ENCODE measurements around the gene TASOR2. TPM values are rescaled to one million over a fixed set of nuclear protein-coding genes. Genes with fewer than 3 reads are reported as not detected.

TASOR2 gene
- total RNA-seq, 2 experiments from 2014 or later, result 36.4 to 37.7 TPM

DNA sequence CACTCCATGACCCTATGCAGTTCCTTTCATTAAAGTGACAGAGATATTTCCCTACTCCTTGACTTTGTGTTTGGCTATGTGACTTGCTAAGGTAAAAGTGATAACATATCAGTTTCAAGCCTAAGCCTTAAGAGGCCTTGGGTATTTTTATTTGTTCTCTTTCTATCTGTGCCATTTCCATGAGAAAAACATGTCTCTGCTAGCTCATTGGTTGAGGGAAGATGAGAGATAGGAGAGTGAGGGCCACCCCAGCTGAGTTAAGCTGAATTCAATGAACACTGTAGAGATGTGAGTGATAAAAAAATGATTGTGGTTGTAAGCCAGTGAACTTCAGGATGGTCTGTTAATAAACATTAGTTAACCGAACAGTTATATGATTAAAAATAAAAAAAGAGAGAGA is 13.4 kb downstream of the TASOR2 start:
- peaks cover 45% of the 10 kb centered on the region for H3K4me1 Mint-ChIP-seq (ENCODE audit: low read depth)
- intact Hi-C loops (cut with micrococcal nuclease), result no loop called here
- H3K9me3 Mint-ChIP-seq, result no peaks in the 10 kb centered on the region
- H3K36me3 Mint-ChIP-seq (ENCODE audit: low read depth), result no peaks in the 10 kb centered on the region
- no peaks in the 10 kb centered on the region for H3K27me3 Mint-ChIP-seq (ENCODE audit: low read depth)
- DNase-seq, result no peak
- H3K4me3 Mint-ChIP-seq, result no peak overlapping the region
- CTCF ChIA-PET, result interaction anchor here (1.1 kb wide), 1 partner anchor 14 kb away, joined by 4 read pairs; no protein-coding TSS in a partner anchor
- no peak overlapping the region for H3K27ac Mint-ChIP-seq

- Mint-ChIP-seq H3K9me3 (no peaks in the 10 kb centered on the region), H3K4me3 (no peak overlapping the region), H3K27me3 (ENCODE audit: low read depth) (no peaks in the 10 kb centered on the region), H3K27ac (no peak overlapping the region), H3K4me1 (ENCODE audit: low read depth) (peaks cover 73% of the 10 kb centered on the region), H3K36me3 (ENCODE audit: low read depth) (peaks cover 8% of the 10 kb centered on the region)
- DNase-seq, result no peak
- intact Hi-C loops (cut with micrococcal nuclease), result no loop called here
- CTCF ChIA-PET, result no interaction called here
Measured at GRCh38 chr10:5708356-5708755, 23.7 kb downstream of the TASOR2 start.

DNA sequence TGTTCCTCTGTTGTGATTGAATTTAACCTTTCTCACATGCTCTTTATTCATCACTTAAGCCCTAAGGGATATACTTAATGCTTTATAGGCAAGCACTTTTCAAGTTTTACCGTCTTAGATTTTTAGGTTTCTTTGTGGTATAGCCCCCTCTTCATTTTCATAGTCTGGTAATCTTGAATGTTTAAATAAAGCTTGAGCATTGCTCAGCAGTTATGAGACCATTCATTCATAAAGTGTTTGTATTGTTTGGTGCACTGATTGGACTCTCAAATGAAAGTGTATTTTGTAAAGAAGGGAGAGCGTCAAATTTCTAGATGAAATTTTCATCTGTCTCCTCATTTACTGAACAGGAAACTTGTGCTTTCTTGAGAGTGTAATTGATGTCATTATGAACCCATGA is 25.2 kb downstream of the TASOR2 start:
- CTCF ChIA-PET, result no interaction called here
- Mint-ChIP-seq H3K27me3 (ENCODE audit: low read depth) (no peaks in the 10 kb centered on the region), H3K9me3 (no peaks in the 10 kb centered on the region), H3K36me3 (ENCODE audit: low read depth) (peaks cover 10% of the 10 kb centered on the region), H3K4me1 (ENCODE audit: low read depth) (peaks cover 68% of the 10 kb centered on the region), H3K4me3 (peak overlapping the region; percentile 0), H3K27ac (peak overlapping the region; percentile 3)
- no peak for DNase-seq
- intact Hi-C loops (cut with micrococcal nuclease), result loop anchor here (2.0 kb wide), 1 partner anchor 17 kb away; no protein-coding TSS in a partner anchor

DNA sequence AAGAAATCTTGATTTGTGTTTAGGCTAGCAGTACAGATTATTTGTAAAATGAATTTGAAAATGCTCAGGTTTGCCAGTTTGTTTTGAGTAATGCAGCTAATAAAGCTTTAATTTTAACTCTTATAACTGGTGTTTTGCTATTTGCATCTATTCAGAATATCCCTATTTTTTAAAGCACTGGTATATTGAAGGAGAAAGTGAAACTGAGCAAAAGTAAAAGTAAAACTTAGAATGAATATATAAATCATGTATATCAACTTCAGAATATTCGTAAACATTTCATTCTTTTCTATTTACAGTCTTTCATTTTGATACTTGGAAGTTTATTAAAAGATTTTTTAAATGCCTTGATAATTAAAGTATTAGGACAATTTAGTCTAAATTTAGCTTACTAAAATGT is 26.2 kb downstream of the TASOR2 start:
- CTCF ChIA-PET, result no interaction called here
- intact Hi-C loops (cut with micrococcal nuclease), result loop anchor here (2.0 kb wide), 1 partner anchor 18 kb away; no protein-coding TSS in a partner anchor
- H3K9me3 Mint-ChIP-seq, result no peaks in the 10 kb centered on the region
- H3K36me3 Mint-ChIP-seq (ENCODE audit: low read depth), result peaks cover 10% of the 10 kb centered on the region
- no peak overlapping the region for H3K4me3 Mint-ChIP-seq
- no peaks in the 10 kb centered on the region for H3K27me3 Mint-ChIP-seq (ENCODE audit: low read depth)
- DNase-seq, result no peak
- H3K4me1 Mint-ChIP-seq (ENCODE audit: low read depth), result peaks cover 63% of the 10 kb centered on the region
- H3K27ac Mint-ChIP-seq, result no peak overlapping the region

- intact Hi-C loops (cut with micrococcal nuclease), result loop anchor here (2.0 kb wide), 1 partner anchor 19 kb away; no protein-coding TSS in a partner anchor
- Mint-ChIP-seq H3K36me3 (ENCODE audit: low read depth) (peaks cover 9% of the 10 kb centered on the region), H3K27me3 (ENCODE audit: low read depth) (no peaks in the 10 kb centered on the region), H3K4me3 (peak overlapping the region; percentile 50), H3K4me1 (ENCODE audit: low read depth) (peaks cover 60% of the 10 kb centered on the region), H3K27ac (peak overlapping the region; percentile 66), H3K9me3 (no peaks in the 10 kb centered on the region)
- DNase-seq, result no peak
- CTCF ChIA-PET, result interaction anchor here (0.8 to 1.0 kb wide), 3 partner anchors 9 to 81 kb away, joined by 3 to 4 read pairs (median 3); no protein-coding TSS in a partner anchor
Measured at GRCh38 chr10:5711642-5712041, 27.0 kb downstream of the TASOR2 start.

DNA sequence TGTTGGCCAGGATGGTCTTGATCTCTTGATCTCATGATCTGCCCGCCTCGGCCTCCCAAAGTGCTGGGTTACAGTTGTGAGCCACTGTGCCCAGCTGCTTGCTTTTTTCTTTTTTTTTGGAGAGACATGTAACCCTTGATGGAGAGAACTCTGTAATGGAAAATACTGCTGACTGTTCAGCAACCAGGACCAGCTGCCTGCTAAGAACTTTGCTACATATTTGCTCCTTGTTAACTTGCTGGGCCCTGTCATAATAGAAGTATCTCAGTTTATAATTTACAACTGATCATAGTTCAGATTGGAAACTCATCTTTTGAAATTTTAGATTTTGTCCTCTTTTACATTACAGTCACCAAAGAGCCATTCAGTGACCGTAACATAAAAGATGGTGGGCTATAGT is 34.9 kb downstream of the TASOR2 start:
- H3K36me3 Mint-ChIP-seq (ENCODE audit: low read depth), result peaks cover 10% of the 10 kb centered on the region
- CTCF ChIA-PET, result interaction anchor here (1.3 kb wide), 1 partner anchor 97 kb away, joined by 3 read pairs; no protein-coding TSS in a partner anchor
- H3K27ac Mint-ChIP-seq, result no peak overlapping the region
- no peak overlapping the region for H3K4me3 Mint-ChIP-seq
- no peaks in the 10 kb centered on the region for H3K9me3 Mint-ChIP-seq
- no peaks in the 10 kb centered on the region for H3K27me3 Mint-ChIP-seq (ENCODE audit: low read depth)
- H3K4me1 Mint-ChIP-seq (ENCODE audit: low read depth), result peaks cover 28% of the 10 kb centered on the region
- intact Hi-C loops (cut with micrococcal nuclease), result no loop called here
- no peak for DNase-seq

- CTCF ChIA-PET, result no interaction called here
- Mint-ChIP-seq H3K4me1 (ENCODE audit: low read depth) (peaks cover 24% of the 10 kb centered on the region), H3K9me3 (no peaks in the 10 kb centered on the region), H3K36me3 (ENCODE audit: low read depth) (peaks cover 10% of the 10 kb centered on the region), H3K27ac (no peak overlapping the region), H3K4me3 (no peak overlapping the region), H3K27me3 (ENCODE audit: low read depth) (no peaks in the 10 kb centered on the region)
- intact Hi-C loops (cut with micrococcal nuclease), result no loop called here
- DNase-seq, result no peak
Measured at GRCh38 chr10:5720182-5720581, 35.5 kb downstream of the TASOR2 start.

DNA sequence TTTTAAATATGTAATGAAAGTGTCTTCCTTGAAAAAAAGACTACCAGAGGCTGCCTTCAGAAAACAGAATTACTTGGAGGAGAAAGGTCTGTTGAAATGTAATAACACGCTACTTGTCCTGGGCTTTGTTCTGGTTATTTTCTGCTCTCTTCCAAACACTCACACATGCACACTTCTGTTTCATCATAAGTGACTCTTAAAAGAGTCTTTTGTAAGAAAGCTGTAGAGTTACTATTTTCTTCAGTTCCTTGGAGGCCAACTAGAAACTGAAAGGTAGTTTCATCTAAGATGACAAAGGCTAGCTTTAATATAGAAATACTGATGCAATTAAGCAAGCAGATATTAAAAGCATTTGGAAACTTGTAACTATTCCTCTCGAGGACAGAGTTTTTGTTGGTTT is 39.1 kb downstream of the TASOR2 start:
- intact Hi-C loops (cut with micrococcal nuclease), result no loop called here
- Mint-ChIP-seq H3K9me3 (no peaks in the 10 kb centered on the region), H3K27ac (peak overlapping the region; percentile 2)

DNA sequence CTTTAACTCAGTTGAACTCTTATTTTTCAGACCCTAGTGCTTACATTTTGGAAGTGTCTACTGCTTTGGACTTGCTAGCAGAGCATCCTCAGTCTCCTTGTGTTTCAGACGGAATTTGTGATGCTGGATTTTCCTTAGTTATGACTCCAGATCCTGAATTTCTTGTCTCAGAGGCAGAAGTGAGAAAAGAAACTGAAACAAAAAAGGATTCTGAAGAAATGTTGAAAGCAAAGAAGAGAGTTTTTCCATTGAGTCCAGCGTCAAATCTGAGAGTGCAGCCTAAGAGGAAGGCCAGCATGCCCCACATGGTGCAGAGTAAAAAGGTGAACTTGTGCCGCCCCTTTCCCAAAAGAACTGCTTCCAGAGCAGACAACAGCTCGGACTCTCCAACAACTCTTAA is 46.1 kb downstream of the TASOR2 start:
- Mint-ChIP-seq H3K4me1 (ENCODE audit: low read depth) (peaks cover 21% of the 10 kb centered on the region), H3K9me3 (no peaks in the 10 kb centered on the region), H3K36me3 (ENCODE audit: low read depth) (peaks cover 48% of the 10 kb centered on the region), H3K4me3 (no peak overlapping the region), H3K27me3 (ENCODE audit: low read depth) (no peaks in the 10 kb centered on the region), H3K27ac (no peak overlapping the region)
- CTCF ChIA-PET, result interaction anchor here (1.3 to 1.8 kb wide), 2 partner anchors 13 to 101 kb away, joined by 3 to 9 read pairs; no protein-coding TSS in a partner anchor
- intact Hi-C loops (cut with micrococcal nuclease), result no loop called here
- no peak for DNase-seq

More for the DNA sequence above, 39.1 kb downstream of the TASOR2 start:
- CTCF ChIA-PET, result interaction anchor here (1.5 kb wide), 1 partner anchor 9 kb away, joined by 3 read pairs; no protein-coding TSS in a partner anchor
- DNase-seq, result no peak
- Mint-ChIP-seq H3K27me3 (ENCODE audit: low read depth) (no peaks in the 10 kb centered on the region), H3K4me1 (ENCODE audit: low read depth) (peaks cover 18% of the 10 kb centered on the region), H3K4me3 (no peak overlapping the region), H3K36me3 (ENCODE audit: low read depth) (peaks cover 22% of the 10 kb centered on the region)

DNA sequence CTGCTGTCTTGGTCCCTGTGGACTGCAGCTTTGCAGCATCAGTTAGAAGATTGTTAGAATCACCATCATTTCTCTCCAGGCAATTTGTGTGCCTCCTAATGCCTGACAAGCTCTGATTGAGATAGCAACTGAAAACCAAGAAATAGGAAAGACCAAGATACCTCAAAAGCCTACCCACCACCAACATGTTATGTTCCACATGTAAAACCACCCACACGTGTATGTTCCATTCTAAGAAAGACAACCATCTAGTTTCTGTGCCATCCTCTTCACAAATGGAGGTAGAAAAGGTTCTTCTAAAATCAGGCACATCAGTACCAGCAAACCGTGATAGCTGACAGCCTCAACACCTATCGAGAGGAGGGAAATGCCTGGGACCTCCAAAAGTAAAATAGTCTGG is 46.9 kb downstream of the TASOR2 start:
- Mint-ChIP-seq H3K4me3 (no peak overlapping the region), H3K4me1 (ENCODE audit: low read depth) (peaks cover 21% of the 10 kb centered on the region), H3K27ac (peak overlapping the region; percentile 63), H3K27me3 (ENCODE audit: low read depth) (no peaks in the 10 kb centered on the region), H3K36me3 (ENCODE audit: low read depth) (peaks cover 46% of the 10 kb centered on the region), H3K9me3 (no peaks in the 10 kb centered on the region)
- intact Hi-C loops (cut with micrococcal nuclease), result no loop called here
- DNase-seq, result no peak
- CTCF ChIA-PET, result interaction anchor here (0.6 to 1.8 kb wide), 2 partner anchors 37 to 102 kb away, joined by 4 to 9 read pairs; no protein-coding TSS in a partner anchor

- no peak overlapping the region for H3K4me3 Mint-ChIP-seq
- peaks cover 46% of the 10 kb centered on the region for H3K36me3 Mint-ChIP-seq (ENCODE audit: low read depth)
- no peaks in the 10 kb centered on the region for H3K27me3 Mint-ChIP-seq (ENCODE audit: low read depth)
- no peaks in the 10 kb centered on the region for H3K9me3 Mint-ChIP-seq
- intact Hi-C loops (cut with micrococcal nuclease), result no loop called here
- DNase-seq, result no peak
- no peak overlapping the region for H3K27ac Mint-ChIP-seq
- peaks cover 21% of the 10 kb centered on the region for H3K4me1 Mint-ChIP-seq (ENCODE audit: low read depth)
- CTCF ChIA-PET, result interaction anchor here (0.7 to 1.8 kb wide), 2 partner anchors 45 to 103 kb away, joined by 3 to 9 read pairs; no protein-coding TSS in a partner anchor
Measured at GRCh38 chr10:5732141-5732540, 47.5 kb downstream of the TASOR2 start.

Data from activated naive CD4-positive, alpha-beta T cell treated with anti-CD3 and anti-CD28 coated beads for 36 hours (primary cell).